GM21619 (cell line): ENCODE results near the gene TMEM131.

Experiments
- ATAC-seq: cut with Tn5 transposase; IDR thresholded peaks from one replicate; pipeline ENCODE4 v1.9.1; 2021; ENCODE audit not compliant: unreplicated experiment

TMEM131 gene

GRCh38 chr2:97742381-97742847, 253.3 kb downstream of the TMEM131 start:
- no peak for ATAC-seq

- ATAC-seq: no peak
Observed at GRCh38 chr2:97741686-97742085, 254.1 kb downstream of the TMEM131 start.

- no peak for ATAC-seq
Observed at GRCh38 chr2:97741251-97741650, 254.5 kb downstream of the TMEM131 start.

DNA sequence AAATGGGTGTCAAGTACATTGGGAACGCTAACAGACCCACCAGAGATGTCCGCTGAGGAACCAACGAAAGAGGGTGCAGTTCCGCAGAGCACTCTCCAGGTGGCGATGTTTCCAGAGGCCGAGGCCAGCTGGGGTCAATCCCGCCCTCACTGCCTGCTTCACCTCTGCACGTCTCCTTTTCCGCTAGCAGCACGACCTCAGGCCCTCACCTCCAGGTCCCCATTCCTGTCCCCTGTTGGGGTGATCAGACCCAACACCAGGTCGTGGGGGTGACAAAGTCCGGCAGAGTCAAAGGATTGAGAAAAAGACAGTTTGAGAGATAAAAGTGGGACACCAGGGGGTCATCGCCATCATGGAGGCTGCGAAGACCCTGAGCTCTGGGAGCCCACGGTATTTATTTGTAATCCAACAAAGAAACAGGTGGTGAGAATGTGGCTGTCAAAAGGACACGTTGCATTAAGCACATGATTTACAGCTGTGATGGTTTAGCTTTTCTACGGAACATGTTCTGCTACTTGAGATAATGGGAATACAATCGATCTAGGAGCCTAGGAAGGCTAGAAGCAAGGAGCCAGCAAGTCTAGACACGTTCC, 255.1 kb downstream of the TMEM131 start:
- no peak for ATAC-seq

GRCh38 chr2:97739893-97740245, 255.9 kb downstream of the TMEM131 start:
- ATAC-seq: no peak

GRCh38 chr2:97739020-97739892, 256.5 kb downstream of the TMEM131 start:
- no peak for ATAC-seq

DNA sequence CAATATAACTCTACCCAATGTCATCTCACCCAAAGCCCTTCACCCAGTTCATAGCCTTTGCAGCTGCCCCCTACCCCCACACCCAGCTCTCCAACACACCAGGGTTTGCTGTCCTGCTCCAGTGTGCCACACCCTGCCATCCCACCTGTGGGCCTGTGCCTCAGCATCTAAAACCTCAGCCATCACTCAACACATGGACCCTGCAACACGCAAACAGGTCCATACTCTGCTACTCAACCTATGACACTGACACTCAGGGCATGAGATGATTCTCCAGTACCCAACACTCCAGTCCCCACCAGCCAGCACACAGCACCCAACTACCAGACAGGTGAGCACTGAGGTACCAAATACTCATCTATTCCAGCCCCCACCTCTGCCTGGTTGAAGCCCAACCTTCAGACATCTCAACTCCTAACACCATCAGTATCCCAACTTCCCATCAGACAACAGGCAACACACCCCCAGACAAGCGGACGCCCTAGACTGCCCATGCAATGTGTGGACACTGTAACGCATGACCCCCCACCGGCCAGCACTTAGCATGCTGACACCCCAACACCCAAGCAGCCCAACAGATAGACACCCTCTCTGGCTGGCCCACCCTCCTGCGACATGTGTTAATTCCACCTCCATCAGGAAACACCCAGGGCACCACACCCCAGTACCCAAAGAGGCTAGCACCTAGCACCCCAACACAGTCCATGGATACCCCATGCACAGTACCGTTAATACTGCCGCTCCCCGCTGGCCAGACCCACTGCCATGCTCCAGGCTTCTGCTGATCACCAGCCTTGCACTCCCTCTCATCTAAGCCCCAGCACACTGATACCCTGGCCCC, 257.3 kb downstream of the TMEM131 start:
- ATAC-seq: no peak

- no peak for ATAC-seq
Observed at GRCh38 chr2:97737421-97738178, 258.1 kb downstream of the TMEM131 start.

GRCh38 chr2:97736608-97737330, 259.0 kb downstream of the TMEM131 start:
- no peak for ATAC-seq

DNA sequence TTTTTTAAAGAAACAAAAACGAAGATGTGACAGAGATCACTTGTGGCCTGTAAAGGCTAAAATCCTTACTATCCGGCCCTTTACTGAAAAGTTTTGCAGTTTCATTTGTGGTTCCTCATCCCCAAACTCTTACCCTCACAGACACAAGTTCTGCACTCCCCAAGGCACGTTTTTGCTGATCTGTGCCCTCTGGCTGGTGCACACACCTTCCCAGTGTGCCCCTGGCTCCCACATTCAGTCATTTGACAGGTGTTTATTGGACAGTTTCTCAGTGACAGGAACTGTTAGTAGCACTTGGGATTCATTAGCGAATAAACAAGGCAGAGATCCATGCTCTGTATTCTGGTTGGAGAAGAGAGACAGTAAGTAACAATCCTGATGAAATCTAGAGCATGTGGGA, 259.6 kb downstream of the TMEM131 start:
- no peak for ATAC-seq

GRCh38 chr2:97735161-97735561, 260.6 kb downstream of the TMEM131 start:
- no peak for ATAC-seq

- no peak for ATAC-seq
Observed at GRCh38 chr2:97734061-97735051, 261.4 kb downstream of the TMEM131 start.

DNA sequence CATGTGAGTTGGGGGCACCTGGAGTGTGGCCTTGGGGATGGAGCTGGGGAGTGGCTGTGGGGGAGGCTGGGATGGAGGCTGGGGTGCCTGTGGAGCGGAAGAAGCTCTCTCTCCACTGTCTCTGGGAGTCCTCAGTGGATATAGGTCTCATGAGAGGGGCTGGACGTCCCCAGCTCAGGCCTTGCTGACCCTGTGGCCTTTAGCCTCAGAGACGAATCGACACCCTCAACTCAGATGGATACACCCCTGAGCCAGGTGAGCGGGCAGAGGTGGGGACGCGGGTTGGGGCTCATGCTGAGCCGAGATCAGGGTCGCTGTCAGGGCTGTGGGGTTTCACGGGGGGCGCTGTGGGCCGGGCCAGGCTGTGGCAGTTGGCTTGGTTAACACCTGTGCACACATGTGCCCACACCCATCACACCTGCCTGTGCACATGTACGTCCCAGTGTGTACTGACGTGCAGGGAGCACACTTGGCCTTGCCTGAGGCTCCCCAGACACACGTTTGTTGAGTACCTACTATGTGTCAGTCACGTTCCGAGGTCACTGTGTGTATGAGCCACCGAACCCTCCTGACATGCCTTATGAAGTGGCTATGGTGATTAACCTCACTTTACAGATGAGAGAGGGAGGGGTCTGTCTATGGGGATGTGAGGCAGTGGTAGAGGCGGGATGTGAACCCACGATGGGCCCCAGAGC, 262.3 kb downstream of the TMEM131 start:
- ATAC-seq: no peak

- ATAC-seq: no peak
Observed at GRCh38 chr2:97732436-97733340, 263.1 kb downstream of the TMEM131 start.

DNA sequence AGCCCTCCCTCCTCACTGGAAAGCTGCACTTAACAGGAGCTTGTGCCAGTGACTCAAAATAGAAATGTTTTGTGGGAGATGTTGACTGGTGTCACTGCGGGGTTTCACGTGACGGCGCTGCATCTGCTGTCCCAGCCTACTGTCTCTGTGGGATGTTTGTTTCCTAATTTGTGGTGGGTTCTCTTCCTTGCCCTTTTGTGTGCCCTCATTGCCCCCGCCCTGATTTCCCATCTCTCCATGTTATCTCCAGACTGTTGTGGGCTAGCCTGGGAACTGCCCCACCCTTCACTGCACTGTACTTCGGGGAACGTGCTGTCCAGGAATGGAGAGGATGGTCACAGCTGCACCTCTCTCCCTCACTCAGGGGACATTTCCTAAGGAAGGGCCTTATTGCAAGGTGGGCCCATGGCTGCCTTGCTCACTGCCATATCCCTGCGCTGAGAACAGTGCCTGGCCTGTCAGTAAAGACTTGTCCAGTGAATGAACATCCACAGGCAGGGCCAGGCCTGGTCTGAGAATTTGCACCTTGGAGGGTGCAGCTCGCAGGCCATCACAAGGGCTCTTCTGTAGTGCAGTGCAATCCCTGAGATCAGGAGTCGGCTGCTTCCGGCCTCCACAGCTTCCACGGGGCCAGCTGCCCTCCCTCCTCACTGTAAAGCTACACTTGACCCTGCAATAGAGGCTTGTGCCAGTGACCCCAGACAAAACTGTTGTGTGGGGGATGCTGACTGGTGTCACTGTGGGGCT, 264.3 kb downstream of the TMEM131 start:
- no peak for ATAC-seq

- ATAC-seq: no peak
Observed at GRCh38 chr2:97730245-97730644, 265.5 kb downstream of the TMEM131 start.
